ENCODE measurements around the gene ERAL1. TPM values are rescaled to one million over a fixed set of nuclear protein-coding genes. Genes with fewer than 3 reads are reported as not detected.
"Not testable (repeated sequence)": the region's sequence is repeated elsewhere in the genome, so short reads cannot be mapped to it uniquely, and the experiment has no call there.

The ERAL1 gene
- total RNA-seq, 1 donor = 39.3 TPM

DNA sequence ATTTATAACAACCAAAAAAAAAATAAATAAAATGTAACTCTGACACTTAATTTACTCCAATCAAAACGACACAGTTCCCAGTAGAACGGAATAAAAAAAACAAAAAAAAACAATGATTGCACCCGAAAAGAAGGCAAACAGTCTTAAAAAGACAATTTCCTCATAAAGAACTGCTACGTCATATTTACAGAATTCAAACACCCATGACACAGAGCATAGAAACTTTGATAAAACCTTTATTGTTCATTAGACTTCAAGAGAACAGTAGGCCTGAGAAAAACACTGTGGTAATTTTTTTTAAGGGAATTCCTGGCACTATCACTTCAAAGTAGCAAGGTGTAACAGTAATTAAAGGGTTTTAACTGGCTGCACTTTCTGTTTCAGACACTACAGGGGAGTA is 38.3 kb upstream of the ERAL1 start:
- TF ChIP-seq, protein P1, sequence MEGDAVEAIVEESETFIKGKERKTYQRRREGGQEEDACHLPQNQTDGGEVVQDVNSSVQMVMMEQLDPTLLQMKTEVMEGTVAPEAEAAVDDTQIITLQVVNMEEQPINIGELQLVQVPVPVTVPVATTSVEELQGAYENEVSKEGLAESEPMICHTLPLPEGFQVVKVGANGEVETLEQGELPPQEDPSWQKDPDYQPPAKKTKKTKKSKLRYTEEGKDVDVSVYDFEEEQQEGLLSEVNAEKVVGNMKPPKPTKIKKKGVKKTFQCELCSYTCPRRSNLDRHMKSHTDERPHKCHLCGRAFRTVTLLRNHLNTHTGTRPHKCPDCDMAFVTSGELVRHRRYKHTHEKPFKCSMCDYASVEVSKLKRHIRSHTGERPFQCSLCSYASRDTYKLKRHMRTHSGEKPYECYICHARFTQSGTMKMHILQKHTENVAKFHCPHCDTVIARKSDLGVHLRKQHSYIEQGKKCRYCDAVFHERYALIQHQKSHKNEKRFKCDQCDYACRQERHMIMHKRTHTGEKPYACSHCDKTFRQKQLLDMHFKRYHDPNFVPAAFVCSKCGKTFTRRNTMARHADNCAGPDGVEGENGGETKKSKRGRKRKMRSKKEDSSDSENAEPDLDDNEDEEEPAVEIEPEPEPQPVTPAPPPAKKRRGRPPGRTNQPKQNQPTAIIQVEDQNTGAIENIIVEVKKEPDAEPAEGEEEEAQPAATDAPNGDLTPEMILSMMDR (IDR thresholded peaks at IDR 0.05; ENCODE audit: insufficient read depth, low read depth, low read length) = no peak
- peak; percentile 34 for DNase-seq (ENCODE audit: low read depth)
- no peak overlapping the region for H3K4me3 ChIP-seq (ENCODE audit: low read depth, low read length)

DNA sequence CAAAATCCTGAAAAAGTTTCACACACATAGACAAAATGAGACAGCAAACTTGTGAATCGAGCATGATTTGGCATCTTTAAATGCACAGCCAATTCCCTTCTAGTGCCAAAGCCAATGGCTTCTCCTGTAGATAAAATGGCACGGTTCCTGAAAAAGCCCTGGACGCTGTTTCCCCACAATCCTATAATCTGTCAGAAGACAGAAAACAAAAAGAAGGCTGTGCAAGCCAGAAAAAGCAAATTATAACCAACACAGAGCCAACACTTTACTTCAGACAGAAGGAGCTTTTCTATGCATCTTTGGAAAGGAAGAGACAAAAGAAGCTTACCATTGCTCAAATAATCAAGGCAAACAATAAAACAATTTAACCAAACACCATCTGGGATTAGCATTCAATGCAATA is 36.0 kb upstream of the ERAL1 start:
- no peak overlapping the region for H3K4me3 ChIP-seq (ENCODE audit: low read depth, low read length)
- TF ChIP-seq, protein P1 (IDR thresholded peaks at IDR 0.05; ENCODE audit: insufficient read depth, low read depth, low read length) = no peak
- no peak for DNase-seq (ENCODE audit: low read depth)

DNA sequence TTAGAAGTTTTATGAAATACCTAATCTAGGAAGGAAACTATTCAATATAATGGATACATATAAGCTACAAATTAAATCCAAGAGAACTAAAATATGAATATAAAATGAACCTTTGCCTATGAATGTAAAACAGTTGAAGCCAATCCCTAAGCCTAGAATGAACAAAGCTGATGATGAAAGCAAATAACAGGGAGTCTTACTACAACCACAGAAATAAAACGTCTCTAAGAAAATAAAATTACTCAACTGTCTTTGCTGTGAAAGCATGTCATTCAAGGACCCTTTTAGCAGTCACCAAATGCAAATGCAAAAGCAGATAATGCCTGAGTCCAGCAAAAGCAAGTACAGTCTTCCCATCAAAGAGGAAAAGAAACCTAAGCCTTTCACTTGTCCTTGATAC is 35.2 kb upstream of the ERAL1 start:
- DNase-seq (ENCODE audit: low read depth) = no peak
- H3K4me3 ChIP-seq (ENCODE audit: low read depth, low read length) = no peak overlapping the region
- TF ChIP-seq, protein P1 (IDR thresholded peaks at IDR 0.05; ENCODE audit: insufficient read depth, low read depth, low read length) = no peak

DNA sequence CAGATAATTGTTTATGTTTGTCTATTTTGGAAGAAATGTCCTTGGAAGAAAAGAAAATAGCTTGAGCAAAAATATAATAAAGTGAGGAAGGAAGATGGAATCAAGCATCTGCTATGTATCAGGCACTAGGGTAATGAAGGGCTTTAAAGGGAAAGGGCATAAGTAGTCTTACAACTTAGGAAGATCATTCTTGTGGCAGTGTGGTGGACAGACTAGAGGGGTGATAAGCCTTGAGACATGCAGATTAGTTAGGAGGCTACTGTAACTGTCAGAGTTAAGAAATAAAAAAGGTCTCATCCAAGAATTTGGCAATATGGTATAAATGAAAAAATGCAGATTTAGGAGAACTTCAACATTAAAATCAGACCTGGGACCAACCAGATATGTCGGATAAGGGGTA is 27.1 kb upstream of the ERAL1 start:
- H3K4me3 ChIP-seq (ENCODE audit: low read depth, low read length) = no peak overlapping the region
- DNase-seq (ENCODE audit: low read depth) = peak; percentile 27
- TF ChIP-seq, protein P1 (IDR thresholded peaks at IDR 0.05; ENCODE audit: insufficient read depth, low read depth, low read length) = no peak

DNA sequence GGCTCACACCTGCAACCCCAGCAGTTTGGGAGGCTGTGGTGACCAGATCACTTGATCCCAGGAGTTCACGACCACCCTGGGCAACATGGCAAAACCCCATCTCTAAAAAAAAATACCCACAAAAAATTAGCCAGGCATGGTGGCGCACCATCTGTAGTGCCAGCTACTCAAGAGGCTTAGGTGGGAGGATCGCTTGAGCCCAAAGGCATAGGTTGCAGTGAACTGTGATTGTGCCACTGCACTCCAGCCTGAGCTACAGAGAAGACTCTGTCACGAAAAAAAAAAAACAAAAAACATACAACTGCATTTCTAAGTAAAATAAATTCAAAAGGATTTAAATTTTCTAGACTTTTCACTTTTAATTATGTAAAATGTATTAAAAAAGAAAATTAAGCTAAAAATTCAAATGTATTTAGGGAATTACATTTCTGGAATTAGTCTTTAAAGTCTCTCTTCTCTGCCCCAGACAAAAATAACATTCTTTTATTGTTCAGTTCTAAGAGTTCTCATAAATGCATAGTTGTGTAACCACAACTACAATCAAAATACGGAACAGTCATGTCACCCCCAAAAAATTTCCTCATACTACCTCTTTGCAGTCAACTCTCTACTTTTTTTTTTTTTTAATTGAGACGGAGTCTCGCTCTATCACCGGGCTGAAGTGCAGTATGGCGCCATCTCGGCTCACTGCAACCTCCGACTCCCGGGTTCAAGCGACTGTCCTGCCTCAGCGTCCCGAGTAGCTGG is 26.3 kb upstream of the ERAL1 start:
- H3K4me3 ChIP-seq (ENCODE audit: low read depth, low read length) = no peak overlapping the region
- DNase-seq (ENCODE audit: low read depth) = peak; percentile 51
- TF ChIP-seq, protein P1 (IDR thresholded peaks at IDR 0.05; ENCODE audit: insufficient read depth, low read depth, low read length) = no peak

DNA sequence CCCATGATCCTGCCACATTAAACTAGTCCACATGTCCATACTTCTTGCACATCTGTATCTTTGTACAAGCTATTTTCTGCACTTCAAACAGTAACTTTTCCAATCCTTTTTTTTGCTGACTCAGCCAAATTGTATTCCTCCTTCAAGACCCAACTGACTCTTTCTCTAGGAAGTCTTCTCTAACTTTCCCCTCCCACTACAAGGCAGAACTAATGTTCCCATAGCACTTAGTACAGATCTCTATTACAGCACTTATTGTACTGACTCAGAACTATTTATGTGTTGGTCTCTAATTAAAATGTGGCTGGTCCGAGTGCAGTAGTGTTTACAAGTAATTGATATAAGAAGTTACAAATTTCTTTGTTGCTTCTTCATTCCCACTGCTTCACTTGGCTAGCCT is 20.4 kb upstream of the ERAL1 start:
- TF ChIP-seq, protein P1 (IDR thresholded peaks at IDR 0.05; ENCODE audit: insufficient read depth, low read depth, low read length) = no peak
- H3K4me3 ChIP-seq (ENCODE audit: low read depth, low read length) = no peak overlapping the region
- no peak for DNase-seq (ENCODE audit: low read depth)

DNA sequence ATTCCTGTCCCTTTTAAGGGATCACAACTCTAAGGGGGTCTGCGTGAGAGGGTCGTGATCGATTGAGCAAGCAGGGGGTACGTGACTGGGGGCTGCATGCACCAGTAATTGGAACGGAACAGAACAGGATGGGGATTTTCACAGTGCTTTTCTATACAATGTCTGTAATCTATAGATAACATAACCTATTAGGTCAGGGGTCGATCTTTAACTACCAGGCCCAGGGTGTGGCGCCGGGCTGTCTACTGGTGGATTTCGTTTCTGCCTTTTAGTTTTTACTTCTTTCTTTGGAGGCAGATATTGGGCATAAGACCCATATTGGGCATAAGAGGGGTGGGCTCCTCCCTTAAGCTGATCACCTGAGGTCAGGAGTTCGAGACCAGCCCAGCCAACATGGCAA is 18.3 kb upstream of the ERAL1 start:
- not testable (repeated sequence) for DNase-seq (ENCODE audit: low read depth); H3K4me3 ChIP-seq (ENCODE audit: low read depth, low read length)

All from fibroblast of villous mesenchyme (primary cell).